ENCODE results near the gene HPSE2.

DNA sequence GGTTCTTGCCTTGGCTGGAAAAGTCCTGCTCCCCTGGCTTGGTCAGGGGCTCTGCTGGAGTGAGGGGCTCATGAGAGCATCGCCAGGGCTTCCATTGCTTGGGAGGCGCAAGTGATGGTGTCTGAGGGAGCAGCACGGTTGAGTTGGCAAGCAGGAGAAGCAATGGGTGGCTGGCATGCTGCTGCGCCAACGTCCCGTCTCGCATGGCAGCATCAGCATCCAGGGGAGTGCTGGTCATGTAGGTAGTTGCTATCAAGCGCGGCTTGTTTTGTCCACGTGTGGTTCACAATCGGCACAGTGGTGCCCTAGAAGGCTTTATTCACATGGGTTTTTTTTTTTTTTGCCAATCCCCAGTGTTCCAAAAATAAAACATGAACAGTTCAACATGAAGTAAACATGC lies 824.5 kb downstream of the HPSE2 start:
- no peak for TF ChIP-seq FOXP2 (optimal IDR thresholded peaks at IDR 0.05; ENCODE audit: borderline replicate concordance, extremely low read depth, extremely low read length, insufficient read depth)
- TF ChIP-seq, protein P1, sequence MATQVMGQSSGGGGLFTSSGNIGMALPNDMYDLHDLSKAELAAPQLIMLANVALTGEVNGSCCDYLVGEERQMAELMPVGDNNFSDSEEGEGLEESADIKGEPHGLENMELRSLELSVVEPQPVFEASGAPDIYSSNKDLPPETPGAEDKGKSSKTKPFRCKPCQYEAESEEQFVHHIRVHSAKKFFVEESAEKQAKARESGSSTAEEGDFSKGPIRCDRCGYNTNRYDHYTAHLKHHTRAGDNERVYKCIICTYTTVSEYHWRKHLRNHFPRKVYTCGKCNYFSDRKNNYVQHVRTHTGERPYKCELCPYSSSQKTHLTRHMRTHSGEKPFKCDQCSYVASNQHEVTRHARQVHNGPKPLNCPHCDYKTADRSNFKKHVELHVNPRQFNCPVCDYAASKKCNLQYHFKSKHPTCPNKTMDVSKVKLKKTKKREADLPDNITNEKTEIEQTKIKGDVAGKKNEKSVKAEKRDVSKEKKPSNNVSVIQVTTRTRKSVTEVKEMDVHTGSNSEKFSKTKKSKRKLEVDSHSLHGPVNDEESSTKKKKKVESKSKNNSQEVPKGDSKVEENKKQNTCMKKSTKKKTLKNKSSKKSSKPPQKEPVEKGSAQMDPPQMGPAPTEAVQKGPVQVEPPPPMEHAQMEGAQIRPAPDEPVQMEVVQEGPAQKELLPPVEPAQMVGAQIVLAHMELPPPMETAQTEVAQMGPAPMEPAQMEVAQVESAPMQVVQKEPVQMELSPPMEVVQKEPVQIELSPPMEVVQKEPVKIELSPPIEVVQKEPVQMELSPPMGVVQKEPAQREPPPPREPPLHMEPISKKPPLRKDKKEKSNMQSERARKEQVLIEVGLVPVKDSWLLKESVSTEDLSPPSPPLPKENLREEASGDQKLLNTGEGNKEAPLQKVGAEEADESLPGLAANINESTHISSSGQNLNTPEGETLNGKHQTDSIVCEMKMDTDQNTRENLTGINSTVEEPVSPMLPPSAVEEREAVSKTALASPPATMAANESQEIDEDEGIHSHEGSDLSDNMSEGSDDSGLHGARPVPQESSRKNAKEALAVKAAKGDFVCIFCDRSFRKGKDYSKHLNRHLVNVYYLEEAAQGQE (IDR thresholded peaks at IDR 0.05; ENCODE audit: insufficient read depth in 1 of 2, low read depth in 2 of 2, low read length in 2 of 2) = no peak

Data from PFSK-1 (cell line).